HL-60 (cell line): ENCODE measurements around the gene PARD6G.

Source experiments
- DNase-seq, 2 experiments: peaks; one replicate each; pipeline ENCODE4 v3.0.0-alpha.2; 2010 to 2020; ENCODE audit warnings: low read depth in 1 of 2, low spot score in 1 of 2
- H3K27ac ChIP-seq: fragments of 250-450 bp; sonication (Bioruptor Pico); replicated peaks from 2 replicates; pipeline ENCODE4 v1.5.1; 2020; ENCODE audit warnings: mild to moderate bottlenecking, moderate library complexity
- H3K27me3 ChIP-seq: fragments of 250-450 bp; sonication (Bioruptor Pico); 2 replicates; pipeline ENCODE4 v1.5.1; 2021; ENCODE audit warnings: mild to moderate bottlenecking, moderate library complexity; ENCODE audit not compliant: insufficient read depth, poor library complexity, severe bottlenecking
- H3K4me3 ChIP-seq: replicated peaks from 2 replicates; pipeline ENCODE4 v1.5.1; 2011; ENCODE audit warnings: mild to moderate bottlenecking, control low read depth, low read length; ENCODE audit not compliant: insufficient read depth
- CTCF ChIP-seq: IDR thresholded peaks from one replicate; pipeline ENCODE4 v1.5.1; 2011; ENCODE audit warnings: low read length, control low read depth, inconsistent platforms; ENCODE audit not compliant: insufficient read depth
- GABPA ChIP-seq: IDR thresholded peaks from 2 replicates; pipeline ENCODE4 v1.6.1; 2012; ENCODE audit warnings: low read depth
- POLR2AphosphoS5 ChIP-seq: IDR thresholded peaks from 2 replicates; pipeline ENCODE4 v1.6.1; 2012; ENCODE audit warnings: low read depth
- REST ChIP-seq: IDR thresholded peaks from 2 replicates; pipeline ENCODE4 v1.6.1; 2012; ENCODE audit warnings: low read depth; ENCODE audit not compliant: insufficient replicate concordance
- SPI1 ChIP-seq: IDR thresholded peaks from 2 replicates; pipeline ENCODE4 v1.6.1; 2012; ENCODE audit warnings: low read depth, mild to moderate bottlenecking, borderline replicate concordance

The PARD6G gene

GRCh38 chr18:80190311-80190710 lies 57.0 kb downstream of the PARD6G start:
- no peak overlapping the region for H3K4me3 ChIP-seq
- TF ChIP-seq SPI1 (no peak), CTCF (no peak), REST (no peak), GABPA (no peak), POLR2AphosphoS5 (no peak)
- DNase-seq = no peak
- H3K27ac ChIP-seq = no peak overlapping the region
- peaks cover 9% of the 10 kb centered on the region for H3K27me3 ChIP-seq

- Histone ChIP-seq H3K4me3 (no peak overlapping the region), H3K27ac (no peak overlapping the region), H3K27me3 (peaks cover 7% of the 10 kb centered on the region)
- DNase-seq = no peak
- no peak for TF ChIP-seq GABPA
Observed at GRCh38 chr18:80189531-80189865, 57.8 kb downstream of the PARD6G start.

GRCh38 chr18:80188643-80189530 lies 58.4 kb downstream of the PARD6G start:
- no peak for TF ChIP-seq REST
- no peak for TF ChIP-seq GABPA
- no peak for TF ChIP-seq SPI1
- no peak for TF ChIP-seq POLR2AphosphoS5
- no peak for TF ChIP-seq CTCF
- no peak for DNase-seq
- Histone ChIP-seq H3K27me3 (peaks cover under 1% of the 10 kb centered on the region), H3K27ac (no peak overlapping the region), H3K4me3 (no peak overlapping the region)

- Histone ChIP-seq H3K27ac (no peak overlapping the region), H3K4me3 (no peak overlapping the region), H3K27me3 (no peaks in the 10 kb centered on the region)
- no peak for TF ChIP-seq GABPA
- TF ChIP-seq POLR2AphosphoS5 = no peak
- TF ChIP-seq REST = no peak
- TF ChIP-seq SPI1 = no peak
- no peak for TF ChIP-seq CTCF
- DNase-seq = no peak
Observed at GRCh38 chr18:80187956-80188642, 59.2 kb downstream of the PARD6G start.
